GM23338 (cell line): ENCODE data around the gene XXYLT1. TPM values are rescaled to one million over a fixed set of nuclear protein-coding genes. Genes with fewer than 3 reads are reported as not detected.

Source experiments
- ATAC-seq: fragments of 200-7000 bp; cut with Tn5 transposase; 3 replicates; pipeline ENCODE4 v1.9.1; 2020
- DNase-seq: peaks from one replicate; pipeline ENCODE4 v3.0.0-alpha.2; 2015; ENCODE audit warnings: low spot score
- H2AFZ ChIP-seq: fragments of 200-600 bp; sonication (generic); 2 replicates; pipeline ENCODE4 v1.8.0; 2016; ENCODE audit warnings: antibody characterized with exemption, mild to moderate bottlenecking, moderate library complexity
- H3F3A ChIP-seq: fragments of 200-600 bp; sonication (generic); replicated peaks from 2 replicates; pipeline ENCODE4 v1.8.0; 2017; ENCODE audit warnings: antibody characterized with exemption, mixed run types, low read depth
- H3K27ac ChIP-seq: fragments of 200-600 bp; sonication (generic); 2 replicates; pipeline ENCODE4 v1.6.1; 2016; ENCODE audit warnings: low read depth
- H3K27me3 ChIP-seq: fragments of 200-600 bp; sonication (generic); 2 replicates; pipeline ENCODE4 v1.8.0; 2016; ENCODE audit warnings: mild to moderate bottlenecking, mixed run types, moderate library complexity; ENCODE audit not compliant: insufficient read depth
- H3K36me3 ChIP-seq: fragments of 200-600 bp; sonication (generic); 2 replicates; pipeline ENCODE4 v1.8.0; 2016; ENCODE audit warnings: mild to moderate bottlenecking; ENCODE audit not compliant: insufficient read depth
- H3K4me1 ChIP-seq: fragments of 200-600 bp; sonication (generic); 2 replicates; pipeline ENCODE4 v1.8.0; 2016; ENCODE audit warnings: mild to moderate bottlenecking, moderate library complexity; ENCODE audit not compliant: insufficient read depth
- H3K4me2 ChIP-seq: fragments of 200-600 bp; sonication (generic); 2 replicates; pipeline ENCODE4 v1.7.1; 2017; ENCODE audit warnings: mixed run types
- H3K4me3 ChIP-seq: fragments of 200-600 bp; sonication (generic); 2 replicates; pipeline ENCODE4 v1.6.1; 2016; ENCODE audit warnings: mixed run types
- H3K79me2 ChIP-seq: fragments of 200-600 bp; sonication (generic); replicated peaks from 2 replicates; pipeline ENCODE4 v1.8.0; 2017; ENCODE audit warnings: mild to moderate bottlenecking; ENCODE audit not compliant: insufficient read depth
- H3K9me2 ChIP-seq: fragments of 200-600 bp; sonication (generic); 2 replicates; pipeline ENCODE4 v1.8.0; 2017; ENCODE audit not compliant: insufficient read depth
- H4K20me1 ChIP-seq: fragments of 200-600 bp; sonication (generic); replicated peaks from 2 replicates; pipeline ENCODE4 v1.8.0; 2017; ENCODE audit warnings: mild to moderate bottlenecking; ENCODE audit not compliant: insufficient read depth
- H3K27ac Mint-ChIP-seq: 2 replicates; pipeline ENCODE4 v1.8.0; 2020; ENCODE audit warnings: inconsistent platforms, mild to moderate bottlenecking, moderate library complexity, mixed read lengths
- H3K27me3 Mint-ChIP-seq: 3 replicates; pipeline ENCODE4 v1.8.0; 2022; ENCODE audit warnings: low read depth, mild to moderate bottlenecking, moderate library complexity, mixed read lengths, inconsistent platforms; ENCODE audit not compliant: insufficient read depth, poor library complexity
- H3K36me3 Mint-ChIP-seq: 3 replicates; pipeline ENCODE4 v1.8.0; 2021; ENCODE audit warnings: low read depth, mild to moderate bottlenecking, inconsistent platforms, moderate library complexity, mixed read lengths
- H3K4me1 Mint-ChIP-seq: 3 replicates; pipeline ENCODE4 v1.8.0; 2020; ENCODE audit warnings: mild to moderate bottlenecking, inconsistent platforms, mixed read lengths
- H3K4me3 Mint-ChIP-seq: 3 replicates; pipeline ENCODE4 v1.8.0; 2021; ENCODE audit warnings: moderate library complexity, mild to moderate bottlenecking, inconsistent platforms, mixed read lengths
- H3K9me3 Mint-ChIP-seq: 3 replicates; pipeline ENCODE4 v1.8.0; 2020; ENCODE audit warnings: moderate library complexity, mild to moderate bottlenecking, inconsistent platforms, mixed read lengths
- CREB1 ChIP-seq: fragments of 250-450 bp; sonication (Bioruptor Pico); IDR thresholded peaks from 2 replicates; pipeline ENCODE4 v1.5.0; 2020; ENCODE audit warnings: low read depth, mild to moderate bottlenecking, moderate library complexity
- CTCF ChIP-seq, 2 experiments: fragments of 200-600 bp in 1 of 2; sonication (generic) in 1 of 2; conservative IDR thresholded peaks; 2 replicates each; pipeline versions ENCODE4 v1.5.1 to v1.6.1; 2016 to 2017; ENCODE audit warnings: antibody characterized with exemption in 2 of 2, low read depth in 2 of 2, mild to moderate bottlenecking in 2 of 2, moderate library complexity in 1 of 2
- EZH2 ChIP-seq: fragments of 200-600 bp; sonication (generic); IDR thresholded peaks from one replicate; pipeline ENCODE4 v1.8.0; 2017; ENCODE audit warnings: antibody characterized with exemption, mild to moderate bottlenecking, low read depth; ENCODE audit not compliant: unreplicated experiment
- JUNB ChIP-seq: IDR thresholded peaks from one replicate; pipeline ENCODE4 v1.6.1; 2016; ENCODE audit warnings: antibody characterized with exemption; ENCODE audit not compliant: unreplicated experiment
- NANOG ChIP-seq: IDR thresholded peaks from 2 replicates; pipeline ENCODE4 v1.6.1; 2016; ENCODE audit warnings: antibody characterized with exemption, borderline replicate concordance
- POLR2AphosphoS5 ChIP-seq: IDR thresholded peaks from 2 replicates; pipeline ENCODE4 v1.6.1; 2016; ENCODE audit warnings: antibody characterized with exemption, low read depth
- STAT1 ChIP-seq: IDR thresholded peaks from one replicate; pipeline ENCODE4 v1.6.1; 2016; ENCODE audit warnings: antibody characterized with exemption; ENCODE audit not compliant: unreplicated experiment
- ZNF114 ChIP-seq: fragments of 250-450 bp; sonication (Bioruptor Pico); IDR thresholded peaks from 2 replicates; pipeline ENCODE4 v1.5.0; 2020; ENCODE audit warnings: mild to moderate bottlenecking, moderate library complexity
- ZNF331 ChIP-seq: fragments of 250-450 bp; sonication (Bioruptor Pico); IDR thresholded peaks from 2 replicates; pipeline ENCODE4 v1.5.0; 2020; ENCODE audit warnings: low read depth, mild to moderate bottlenecking, moderate library complexity
- polyA plus RNA-seq: library from polyadenylated mRNA; unstranded; fragments of >200 nt; fragmentation: Nextera tagmentation; extraction: Ambion mirVana; gene quantifications from 2 replicates; pipeline ENCODE4 v1.2.1, GENCODE V29; 2016
- total RNA-seq: library from RNA; depleted of rRNA; stranded (reverse); fragments of >200 nt; shearing (Covaris generic); gene quantifications from 2 replicates; pipeline ENCODE4 v1.2.3, GENCODE V29; 2014
- TF ChIP-seq, protein P1 (sequence below): IDR thresholded peaks from one replicate; pipeline ENCODE4 v1.6.1; 2018; ENCODE audit warnings: antibody characterized with exemption; ENCODE audit not compliant: unreplicated experiment
- TF ChIP-seq, protein P2 (sequence below): IDR thresholded peaks from 2 replicates; pipeline ENCODE4 v1.6.1; 2016; ENCODE audit warnings: antibody characterized with exemption

The XXYLT1 gene
- total and polyA plus RNA-seq, 2 experiments from 2014 or later, result 13.5 to 34.8 TPM

DNA sequence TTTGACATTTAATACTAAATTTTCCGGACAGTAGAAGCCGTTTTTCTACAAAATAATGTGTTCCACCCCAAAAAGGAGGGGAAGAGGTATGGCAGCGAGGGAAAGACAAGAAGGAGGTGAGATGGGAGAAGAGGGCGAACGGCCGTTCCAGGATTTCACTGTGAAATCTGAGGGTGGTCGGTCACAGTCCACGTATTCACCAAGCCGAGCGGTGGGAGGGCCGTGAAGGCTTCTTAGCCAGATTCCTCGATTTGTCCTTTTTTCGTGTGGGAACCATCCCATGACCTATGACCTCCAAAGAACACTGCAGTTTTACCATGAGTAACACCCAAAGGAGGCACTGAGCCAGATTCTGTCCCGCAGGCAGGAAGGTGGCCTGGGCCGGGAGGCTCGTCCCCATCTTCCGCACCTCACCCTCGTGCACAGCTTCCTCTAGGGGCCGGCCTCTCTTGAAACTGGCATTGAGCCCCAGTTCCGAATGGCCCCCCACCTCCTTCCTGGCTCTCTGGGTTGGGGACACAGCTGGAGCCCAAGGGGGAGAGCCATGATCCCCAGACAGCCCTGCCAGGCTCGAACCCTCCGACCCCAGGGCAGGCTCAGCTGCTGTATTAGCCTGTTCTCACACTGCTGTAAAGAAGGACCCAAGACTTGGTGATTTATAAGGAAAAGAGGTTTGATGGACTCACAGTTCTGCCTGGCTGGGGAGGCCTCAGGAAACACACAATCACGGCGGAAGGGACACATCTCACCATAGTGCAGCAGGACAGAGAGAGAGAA, 23.7 kb downstream of the XXYLT1 start:
- Histone ChIP-seq H3F3A (no peaks in the 10 kb centered on the region), H4K20me1 (no peaks in the 10 kb centered on the region; the same call in none of the 2 replicates), H3K27ac (no peak overlapping the region), H3K36me3 (no peaks in the 10 kb centered on the region), H3K79me2 (peaks cover 86% of the 10 kb centered on the region), H3K27me3 (no peaks in the 10 kb centered on the region), H3K9me2 (no peaks in the 10 kb centered on the region), H2AFZ (no peak overlapping the region), H3K4me3 (no peak overlapping the region), H3K4me1 (peaks cover 8% of the 10 kb centered on the region), H3K4me2 (no peak overlapping the region)
- TF ChIP-seq CREB1 (no peak), ZNF331 (CRISPR knock-in tag) (no peak), STAT1 (no peak), EZH2 (no peak), ZNF114 (CRISPR knock-in tag) (no peak), JUNB (no peak), CTCF (conservative IDR thresholded peaks at IDR 0.05; ENCODE audit: low read depth in 2 of 2) (no peak)
- TF ChIP-seq, protein P1, sequence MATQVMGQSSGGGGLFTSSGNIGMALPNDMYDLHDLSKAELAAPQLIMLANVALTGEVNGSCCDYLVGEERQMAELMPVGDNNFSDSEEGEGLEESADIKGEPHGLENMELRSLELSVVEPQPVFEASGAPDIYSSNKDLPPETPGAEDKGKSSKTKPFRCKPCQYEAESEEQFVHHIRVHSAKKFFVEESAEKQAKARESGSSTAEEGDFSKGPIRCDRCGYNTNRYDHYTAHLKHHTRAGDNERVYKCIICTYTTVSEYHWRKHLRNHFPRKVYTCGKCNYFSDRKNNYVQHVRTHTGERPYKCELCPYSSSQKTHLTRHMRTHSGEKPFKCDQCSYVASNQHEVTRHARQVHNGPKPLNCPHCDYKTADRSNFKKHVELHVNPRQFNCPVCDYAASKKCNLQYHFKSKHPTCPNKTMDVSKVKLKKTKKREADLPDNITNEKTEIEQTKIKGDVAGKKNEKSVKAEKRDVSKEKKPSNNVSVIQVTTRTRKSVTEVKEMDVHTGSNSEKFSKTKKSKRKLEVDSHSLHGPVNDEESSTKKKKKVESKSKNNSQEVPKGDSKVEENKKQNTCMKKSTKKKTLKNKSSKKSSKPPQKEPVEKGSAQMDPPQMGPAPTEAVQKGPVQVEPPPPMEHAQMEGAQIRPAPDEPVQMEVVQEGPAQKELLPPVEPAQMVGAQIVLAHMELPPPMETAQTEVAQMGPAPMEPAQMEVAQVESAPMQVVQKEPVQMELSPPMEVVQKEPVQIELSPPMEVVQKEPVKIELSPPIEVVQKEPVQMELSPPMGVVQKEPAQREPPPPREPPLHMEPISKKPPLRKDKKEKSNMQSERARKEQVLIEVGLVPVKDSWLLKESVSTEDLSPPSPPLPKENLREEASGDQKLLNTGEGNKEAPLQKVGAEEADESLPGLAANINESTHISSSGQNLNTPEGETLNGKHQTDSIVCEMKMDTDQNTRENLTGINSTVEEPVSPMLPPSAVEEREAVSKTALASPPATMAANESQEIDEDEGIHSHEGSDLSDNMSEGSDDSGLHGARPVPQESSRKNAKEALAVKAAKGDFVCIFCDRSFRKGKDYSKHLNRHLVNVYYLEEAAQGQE, result no peak
- peaks cover 32% of the 10 kb centered on the region for H3K36me3 Mint-ChIP-seq
- ATAC-seq, result no peak
- no peak for DNase-seq
- no peaks in the 10 kb centered on the region for H3K9me3 Mint-ChIP-seq
- H3K27me3 Mint-ChIP-seq, result peaks cover 3% of the 10 kb centered on the region
- H3K4me3 Mint-ChIP-seq, result no peak overlapping the region
- H3K27ac Mint-ChIP-seq, result no peak overlapping the region
- peaks cover 34% of the 10 kb centered on the region for H3K4me1 Mint-ChIP-seq

- H3K27me3 Mint-ChIP-seq, result peaks cover 3% of the 10 kb centered on the region
- H3K36me3 ChIP-seq, result no peaks in the 10 kb centered on the region
- H3K27me3 ChIP-seq, result no peaks in the 10 kb centered on the region
- no peaks in the 10 kb centered on the region for H3K9me3 Mint-ChIP-seq
- no peak overlapping the region for H2AFZ ChIP-seq
- no peak overlapping the region for H3K27ac ChIP-seq
- H4K20me1 ChIP-seq, result no peaks in the 10 kb centered on the region; the same call in none of the 2 replicates
- H3K27ac Mint-ChIP-seq, result no peak overlapping the region
- peaks cover 6% of the 10 kb centered on the region; the same call in 1 of the 2 replicates for H3K4me1 ChIP-seq
- peaks cover 32% of the 10 kb centered on the region for H3K36me3 Mint-ChIP-seq
- no peak overlapping the region for H3K4me2 ChIP-seq
- ATAC-seq (no peak), DNase-seq (no peak)
- H3F3A ChIP-seq, result no peaks in the 10 kb centered on the region
- H3K4me1 Mint-ChIP-seq, result peaks cover 34% of the 10 kb centered on the region
- no peaks in the 10 kb centered on the region for H3K9me2 ChIP-seq
- H3K4me3 ChIP-seq, result no peak overlapping the region
- peaks cover 84% of the 10 kb centered on the region for H3K79me2 ChIP-seq
- H3K4me3 Mint-ChIP-seq, result no peak overlapping the region
- no peak for TF ChIP-seq POLR2AphosphoS5
- no peak for TF ChIP-seq NANOG
- no peak for TF ChIP-seq STAT1
- no peak for TF ChIP-seq JUNB
- TF ChIP-seq, protein P2, sequence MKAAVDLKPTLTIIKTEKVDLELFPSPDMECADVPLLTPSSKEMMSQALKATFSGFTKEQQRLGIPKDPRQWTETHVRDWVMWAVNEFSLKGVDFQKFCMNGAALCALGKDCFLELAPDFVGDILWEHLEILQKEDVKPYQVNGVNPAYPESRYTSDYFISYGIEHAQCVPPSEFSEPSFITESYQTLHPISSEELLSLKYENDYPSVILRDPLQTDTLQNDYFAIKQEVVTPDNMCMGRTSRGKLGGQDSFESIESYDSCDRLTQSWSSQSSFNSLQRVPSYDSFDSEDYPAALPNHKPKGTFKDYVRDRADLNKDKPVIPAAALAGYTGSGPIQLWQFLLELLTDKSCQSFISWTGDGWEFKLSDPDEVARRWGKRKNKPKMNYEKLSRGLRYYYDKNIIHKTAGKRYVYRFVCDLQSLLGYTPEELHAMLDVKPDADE, result no peak
- TF ChIP-seq EZH2, result no peak
- no peak for TF ChIP-seq CREB1
- no peak for TF ChIP-seq CTCF (conservative IDR thresholded peaks at IDR 0.05; ENCODE audit: low read depth in 2 of 2)
Measured at GRCh38 chr3:195246581-195246995, 24.4 kb downstream of the XXYLT1 start.
